ENCODE data around the gene JPH2.
A peak's percentile ranks its signal among the peaks of the same experiment; 100 is the strongest.
"Not testable (repeated sequence)": the region's sequence is repeated elsewhere in the genome, so short reads cannot be mapped to it uniquely, and the experiment has no call there.

JPH2 gene

GRCh38 chr20:44190197-44190852 lies 3.3 kb upstream of the JPH2 start:
- peak; percentile 77 for DNase-seq (ENCODE audit: low read depth)
- not testable (repeated sequence) for H3K4me3 ChIP-seq (ENCODE audit: control insufficient read depth, low read depth, low read length)
- peak; percentile 88 for TF ChIP-seq CTCF (conservative IDR thresholded peaks at IDR 0.05; ENCODE audit: control insufficient read depth, insufficient read depth, low read depth, low read length)

DNA sequence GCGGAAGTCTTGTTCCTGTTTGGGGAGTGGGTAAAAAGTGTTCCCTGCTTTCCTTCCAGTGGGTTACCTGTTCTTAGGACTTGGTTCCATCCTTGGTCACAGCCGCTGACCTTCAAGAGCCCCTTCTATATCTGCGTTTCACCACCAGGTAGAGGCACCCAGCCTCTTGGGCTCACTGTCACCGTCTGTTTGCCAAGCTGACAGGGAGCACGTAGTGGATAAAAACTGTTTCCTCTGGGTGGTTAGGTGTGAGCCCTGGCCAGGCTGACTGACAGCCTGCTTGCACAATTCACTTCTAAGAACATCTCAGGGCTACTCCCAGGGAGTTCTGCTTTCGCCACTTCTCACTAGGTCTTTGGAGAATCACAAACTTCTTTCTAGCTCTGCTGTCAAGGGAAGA lies 1.8 kb upstream of the JPH2 start:
- TF ChIP-seq CTCF (conservative IDR thresholded peaks at IDR 0.05; ENCODE audit: control insufficient read depth, insufficient read depth, low read depth, low read length), result no peak
- DNase-seq (ENCODE audit: low read depth), result no peak
- H3K4me3 ChIP-seq (ENCODE audit: control insufficient read depth, low read depth, low read length), result no peak overlapping the region

DNA sequence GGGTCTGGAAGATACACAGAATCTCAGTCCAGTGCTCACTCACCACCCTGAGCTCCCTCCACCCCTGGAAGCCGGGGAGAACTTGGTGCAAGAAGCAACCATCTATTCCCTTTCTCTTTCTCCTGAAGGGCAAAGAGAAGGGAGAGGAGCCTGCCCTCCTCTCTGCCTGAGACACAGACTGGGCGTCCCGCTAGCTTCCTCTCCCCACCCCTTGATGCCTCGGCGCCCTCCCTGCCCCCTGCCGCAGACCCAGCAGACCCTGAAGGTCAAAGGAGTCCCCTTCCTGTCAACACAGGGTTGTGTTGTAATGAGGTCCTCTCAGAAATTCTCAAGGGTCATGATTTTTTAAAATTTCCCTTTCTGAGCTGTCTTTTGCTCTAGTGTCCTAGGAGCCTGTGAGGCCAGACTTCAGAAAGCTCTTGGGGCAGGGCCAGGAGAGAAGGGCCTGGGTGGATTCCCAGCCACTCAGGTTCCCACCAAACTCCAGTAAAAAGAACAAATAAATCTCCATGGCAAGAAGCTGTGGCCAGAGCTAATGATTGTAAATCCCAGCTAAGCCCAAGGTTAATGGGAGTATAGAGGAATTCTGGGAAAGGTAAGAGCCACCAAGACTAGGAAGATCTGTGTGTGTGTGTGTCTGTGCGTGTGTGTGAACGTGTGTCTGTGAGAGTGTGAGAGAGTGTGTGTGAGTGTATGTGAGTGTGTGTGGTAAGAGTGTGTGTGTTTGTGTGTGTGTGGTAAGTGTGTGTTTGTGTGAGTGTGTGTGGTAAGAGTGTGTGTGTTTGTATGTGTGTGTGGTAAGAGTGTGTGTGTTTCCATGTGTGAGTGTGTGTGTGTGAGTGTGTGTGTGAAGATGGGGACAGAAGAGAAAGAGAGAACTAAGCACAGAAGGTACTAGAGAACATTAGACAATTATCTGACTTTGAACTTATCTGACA lies 1.1 kb upstream of the JPH2 start:
- no peak for TF ChIP-seq CTCF (conservative IDR thresholded peaks at IDR 0.05; ENCODE audit: control insufficient read depth, insufficient read depth, low read depth, low read length)
- no peak for DNase-seq (ENCODE audit: low read depth)
- H3K4me3 ChIP-seq (ENCODE audit: control insufficient read depth, low read depth, low read length), result peak overlapping the region; percentile 40

GRCh38 chr20:44186674-44187053 lies 324 bp downstream of the JPH2 start:
- H3K4me3 ChIP-seq (ENCODE audit: control insufficient read depth, low read depth, low read length), result peak overlapping the region; percentile 40

DNA sequence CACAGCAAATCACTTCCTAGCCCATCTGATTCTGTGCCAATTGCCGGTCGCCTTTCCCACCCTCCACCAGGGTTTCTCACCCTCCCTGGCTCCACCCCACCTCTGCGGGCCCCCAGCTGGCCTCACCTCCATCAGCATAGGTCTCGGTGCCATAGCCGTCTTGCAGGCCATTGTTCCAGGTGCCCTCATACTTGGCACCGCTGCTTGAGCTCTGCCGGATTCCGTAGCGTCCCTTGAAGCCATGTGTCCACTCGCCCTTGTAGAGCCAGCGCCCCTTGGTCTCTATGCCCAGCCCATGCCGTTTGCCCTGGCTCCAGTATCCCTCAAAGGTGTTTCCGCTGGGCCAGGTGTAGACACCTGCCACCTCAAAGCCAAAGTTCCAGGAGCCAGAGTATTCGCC lies 787 bp downstream of the JPH2 start:
- H3K4me3 ChIP-seq (ENCODE audit: control insufficient read depth, low read depth, low read length), result no peak overlapping the region
- no peak for DNase-seq (ENCODE audit: low read depth)
- no peak for TF ChIP-seq CTCF (conservative IDR thresholded peaks at IDR 0.05; ENCODE audit: control insufficient read depth, insufficient read depth, low read depth, low read length)

More at GRCh38 chr20:44186674-44187053, 324 bp downstream of the JPH2 start:
- no peak for DNase-seq (ENCODE audit: low read depth)
- no peak for TF ChIP-seq CTCF (conservative IDR thresholded peaks at IDR 0.05; ENCODE audit: control insufficient read depth, insufficient read depth, low read depth, low read length)

DNA sequence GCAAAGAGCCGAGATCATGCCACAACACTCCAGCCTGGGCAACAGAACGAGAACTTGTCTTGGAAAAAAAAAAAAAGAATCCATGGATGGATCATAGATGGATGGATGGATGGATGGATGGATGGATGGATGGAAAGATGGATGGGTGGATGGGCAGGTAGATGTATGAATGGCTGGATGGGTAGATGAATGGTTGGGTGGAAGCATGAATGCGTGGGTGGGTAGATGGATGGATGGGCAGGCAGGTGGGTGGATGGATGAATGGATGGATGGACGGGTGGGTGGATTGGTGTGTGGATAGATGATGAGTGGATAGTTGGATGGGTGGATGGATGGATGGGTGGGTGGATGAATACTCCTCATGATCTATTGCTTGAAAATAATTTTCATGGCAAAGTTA lies 1.4 kb downstream of the JPH2 start:
- TF ChIP-seq CTCF (conservative IDR thresholded peaks at IDR 0.05; ENCODE audit: control insufficient read depth, insufficient read depth, low read depth, low read length), result no peak
- no peak for DNase-seq (ENCODE audit: low read depth)
- no peak overlapping the region for H3K4me3 ChIP-seq (ENCODE audit: control insufficient read depth, low read depth, low read length)

Data from fibroblast of mammary gland (primary cell).